ENCODE data around the gene ATP2A3.

The ATP2A3 gene

DNA sequence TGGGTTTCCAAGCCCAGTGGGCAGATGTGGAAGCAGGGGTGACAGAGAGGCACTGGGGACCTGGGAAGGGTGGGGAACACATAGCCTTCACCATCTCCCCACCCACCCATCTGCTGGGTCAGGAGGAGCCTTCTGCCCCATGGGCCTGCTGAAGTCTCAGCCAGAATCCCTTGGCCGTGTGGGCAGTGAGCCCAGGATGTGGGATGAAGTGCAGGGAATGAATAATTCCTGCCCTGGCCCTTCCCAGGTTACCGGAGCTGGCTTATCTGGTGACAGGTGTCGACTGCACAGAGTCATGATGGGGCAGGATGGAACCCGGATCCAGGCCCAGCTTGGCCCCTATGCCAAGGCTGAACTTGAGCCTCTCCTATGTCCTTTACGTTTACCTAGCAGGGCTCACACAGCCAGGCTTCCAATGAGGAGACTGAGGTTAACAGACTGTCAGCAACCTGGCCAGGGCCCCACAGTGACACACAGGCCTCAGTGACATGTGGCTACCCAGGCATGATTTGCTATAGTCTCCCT lies 17.5 kb downstream of the ATP2A3 start:
- no peaks in the 10 kb centered on the region for H3K9me3 ChIP-seq (ENCODE audit: control insufficient read depth, low read length)
- no peaks in the 10 kb centered on the region for H3K4me1 ChIP-seq (ENCODE audit: control insufficient read depth, insufficient read depth, low read length)
- H3K36me3 ChIP-seq (ENCODE audit: control insufficient read depth, insufficient read depth, low read length), result peaks cover 13% of the 10 kb centered on the region
- no peaks in the 10 kb centered on the region for H3K27me3 ChIP-seq (ENCODE audit: control insufficient read depth, insufficient read depth, low read length)
- no peak overlapping the region for H3K9ac ChIP-seq (ENCODE audit: low read length)
- H3K4me3 ChIP-seq (ENCODE audit: low read length), result no peak overlapping the region

DNA sequence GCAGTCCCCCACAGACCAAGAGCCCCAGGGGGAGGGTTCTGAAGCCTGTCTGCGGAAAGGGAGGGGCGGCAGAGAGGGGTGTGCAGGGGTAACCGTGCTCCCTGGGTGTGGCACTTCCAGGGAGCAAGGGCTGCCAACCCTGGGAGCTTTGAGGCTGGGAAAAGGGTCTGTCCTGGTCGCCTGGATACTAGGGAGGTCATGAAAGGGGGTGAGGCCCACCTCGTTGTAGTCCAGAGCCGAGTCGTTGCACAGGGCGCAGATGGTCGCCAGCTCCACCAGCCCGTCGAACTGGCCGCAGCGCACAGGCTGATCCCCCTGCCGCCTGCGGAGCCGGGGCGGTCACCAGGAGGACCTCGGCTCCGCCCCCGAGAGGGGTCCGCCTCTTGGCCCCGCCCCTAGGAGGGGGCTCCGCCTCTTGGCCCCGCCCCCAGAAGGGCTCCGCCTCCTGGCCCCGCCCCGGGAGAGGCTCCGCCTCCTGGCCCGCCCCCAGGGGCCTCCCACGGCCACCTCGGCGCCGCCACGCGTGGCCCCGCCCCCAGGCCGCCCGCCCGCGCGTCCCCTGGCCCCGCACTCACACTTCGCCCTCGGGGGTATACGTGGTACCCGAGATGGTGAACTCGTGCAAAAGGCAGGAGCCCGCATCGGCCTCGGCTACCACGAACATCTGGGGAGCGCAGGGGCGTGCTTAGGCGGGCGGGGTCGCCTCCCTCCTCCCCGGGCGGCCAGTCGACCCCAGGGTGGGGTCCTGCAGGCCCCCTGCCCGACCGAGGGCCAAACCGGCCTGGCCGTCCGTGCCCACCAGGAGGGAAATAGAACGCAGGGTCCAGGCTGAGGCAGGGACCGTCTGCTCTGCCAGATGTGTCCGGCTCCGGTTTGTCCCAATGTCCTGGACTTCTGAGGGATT lies 19.5 kb downstream of the ATP2A3 start:
- Histone ChIP-seq H3K9me3 (ENCODE audit: control insufficient read depth, low read length) (no peaks in the 10 kb centered on the region), H3K36me3 (ENCODE audit: control insufficient read depth, insufficient read depth, low read length) (peaks cover 13% of the 10 kb centered on the region), H3K4me3 (ENCODE audit: low read length) (no peak overlapping the region), H3K27me3 (ENCODE audit: control insufficient read depth, insufficient read depth, low read length) (no peaks in the 10 kb centered on the region), H3K9ac (ENCODE audit: low read length) (no peak overlapping the region), H3K4me1 (ENCODE audit: control insufficient read depth, insufficient read depth, low read length) (no peaks in the 10 kb centered on the region)

- Histone ChIP-seq H3K36me3 (ENCODE audit: control insufficient read depth, insufficient read depth, low read length) (peaks cover 13% of the 10 kb centered on the region), H3K4me3 (ENCODE audit: low read length) (no peak overlapping the region), H3K9ac (ENCODE audit: low read length) (no peak overlapping the region), H3K27me3 (ENCODE audit: control insufficient read depth, insufficient read depth, low read length) (no peaks in the 10 kb centered on the region), H3K9me3 (ENCODE audit: control insufficient read depth, low read length) (no peaks in the 10 kb centered on the region), H3K4me1 (ENCODE audit: control insufficient read depth, insufficient read depth, low read length) (no peaks in the 10 kb centered on the region)
Observed at GRCh38 chr17:3943240-3943891, 20.9 kb downstream of the ATP2A3 start.

- Histone ChIP-seq H3K36me3 (ENCODE audit: control insufficient read depth, insufficient read depth, low read length) (peaks cover 18% of the 10 kb centered on the region), H3K4me3 (ENCODE audit: low read length) (no peak overlapping the region), H3K27me3 (ENCODE audit: control insufficient read depth, insufficient read depth, low read length) (no peaks in the 10 kb centered on the region), H3K4me1 (ENCODE audit: control insufficient read depth, insufficient read depth, low read length) (no peaks in the 10 kb centered on the region), H3K9ac (ENCODE audit: low read length) (no peak overlapping the region), H3K9me3 (ENCODE audit: control insufficient read depth, low read length) (no peaks in the 10 kb centered on the region)
Observed at GRCh38 chr17:3940965-3941698, 23.1 kb downstream of the ATP2A3 start.

DNA sequence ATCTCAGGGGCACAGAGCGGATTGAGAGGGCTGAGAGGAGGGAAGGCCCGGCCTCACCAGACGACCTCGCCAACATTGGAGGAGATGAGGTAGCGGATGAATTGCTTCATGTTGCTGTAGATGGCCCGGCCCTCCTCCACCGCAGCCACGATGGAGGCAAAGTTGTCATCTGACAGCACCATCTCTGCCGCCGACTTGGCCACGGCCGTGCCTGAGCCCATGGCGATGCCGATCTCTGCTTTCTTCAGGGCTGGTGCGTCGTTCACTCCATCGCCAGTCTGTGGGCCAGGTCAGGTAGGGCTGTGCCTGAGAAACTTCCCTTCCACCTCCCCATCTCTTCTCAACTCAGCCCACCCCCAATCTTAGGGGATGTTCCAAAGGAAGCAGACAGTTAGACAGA lies 26.9 kb downstream of the ATP2A3 start:
- Histone ChIP-seq H3K4me3 (ENCODE audit: low read length) (no peak overlapping the region), H3K9me3 (ENCODE audit: control insufficient read depth, low read length) (no peaks in the 10 kb centered on the region), H3K27me3 (ENCODE audit: control insufficient read depth, insufficient read depth, low read length) (no peaks in the 10 kb centered on the region), H3K4me1 (ENCODE audit: control insufficient read depth, insufficient read depth, low read length) (peaks cover 8% of the 10 kb centered on the region), H3K9ac (ENCODE audit: low read length) (no peak overlapping the region), H3K36me3 (ENCODE audit: control insufficient read depth, insufficient read depth, low read length) (peaks cover 25% of the 10 kb centered on the region)

DNA sequence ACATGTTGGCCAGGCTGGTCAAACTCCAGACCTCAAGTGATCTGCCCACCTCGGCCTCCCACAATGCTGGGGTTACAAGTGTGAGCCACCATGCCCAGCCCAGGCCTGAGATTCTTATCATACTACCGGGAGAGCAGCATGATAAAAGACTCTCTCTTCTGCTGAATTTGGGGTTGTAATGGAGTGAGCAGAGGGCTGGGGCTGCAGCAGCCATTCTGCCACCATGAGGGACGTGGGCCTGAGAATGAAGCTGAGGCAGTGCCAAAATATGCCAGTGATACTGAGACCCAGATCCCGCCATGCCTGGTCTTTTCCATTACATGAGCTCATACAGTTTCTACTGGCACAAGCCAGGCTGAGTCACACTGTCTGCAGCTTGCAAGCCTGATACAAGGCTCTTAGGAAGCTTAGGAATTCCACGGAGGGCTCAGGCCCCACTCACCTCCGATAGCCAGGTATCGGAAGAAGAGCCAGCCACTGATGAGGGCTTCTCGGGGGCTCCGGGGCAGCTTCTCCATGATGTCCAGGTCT lies 28.3 kb downstream of the ATP2A3 start:
- Histone ChIP-seq H3K36me3 (ENCODE audit: control insufficient read depth, insufficient read depth, low read length) (peaks cover 25% of the 10 kb centered on the region), H3K27me3 (ENCODE audit: control insufficient read depth, insufficient read depth, low read length) (no peaks in the 10 kb centered on the region), H3K4me1 (ENCODE audit: control insufficient read depth, insufficient read depth, low read length) (peaks cover 8% of the 10 kb centered on the region), H3K9ac (ENCODE audit: low read length) (no peak overlapping the region), H3K9me3 (ENCODE audit: control insufficient read depth, low read length) (no peaks in the 10 kb centered on the region), H3K4me3 (ENCODE audit: low read length) (no peak overlapping the region)

DNA sequence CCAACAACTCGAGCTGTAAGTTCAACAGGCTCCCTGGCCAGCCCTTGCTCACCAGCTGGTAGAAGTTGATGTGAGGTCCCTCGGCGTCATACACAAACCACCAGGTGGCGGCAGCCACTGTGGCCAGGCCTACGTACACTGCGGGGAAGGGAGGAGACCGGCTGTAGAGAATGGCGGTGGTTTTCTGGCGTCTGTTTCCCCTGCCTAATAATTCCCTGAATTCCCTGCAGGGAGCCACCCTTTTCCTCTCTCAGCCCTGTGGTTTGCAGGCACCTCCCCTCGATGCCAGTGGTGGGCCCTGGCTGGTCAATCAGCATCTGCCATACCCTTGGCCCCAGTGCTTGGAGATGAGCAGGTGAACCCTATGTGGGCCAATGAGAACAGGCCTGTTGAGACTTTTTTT lies 29.1 kb downstream of the ATP2A3 start:
- Histone ChIP-seq H3K4me3 (ENCODE audit: low read length) (no peak overlapping the region), H3K27me3 (ENCODE audit: control insufficient read depth, insufficient read depth, low read length) (no peaks in the 10 kb centered on the region), H3K4me1 (ENCODE audit: control insufficient read depth, insufficient read depth, low read length) (peaks cover 8% of the 10 kb centered on the region), H3K9ac (ENCODE audit: low read length) (no peak overlapping the region), H3K36me3 (ENCODE audit: control insufficient read depth, insufficient read depth, low read length) (peaks cover 25% of the 10 kb centered on the region), H3K9me3 (ENCODE audit: control insufficient read depth, low read length) (no peaks in the 10 kb centered on the region)

DNA sequence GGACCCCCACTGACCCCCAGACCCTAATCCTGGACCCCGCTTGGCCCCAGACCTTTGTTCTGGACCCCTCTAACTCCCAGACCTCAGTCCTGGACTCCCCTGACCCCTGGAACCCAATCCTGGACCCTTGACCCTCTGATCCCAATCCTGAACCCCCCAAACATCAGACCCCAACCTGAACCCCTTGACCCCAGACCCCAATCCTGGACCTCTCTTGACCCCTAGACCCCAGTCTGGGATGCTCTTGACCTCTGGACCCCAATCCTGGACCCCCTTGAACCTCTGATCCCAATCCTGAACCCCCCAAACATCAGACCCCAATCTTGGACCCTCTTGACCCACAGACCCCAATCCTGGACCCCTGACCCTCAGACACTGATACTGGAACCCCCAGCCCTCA lies 34.5 kb downstream of the ATP2A3 start:
- H3K9ac ChIP-seq (ENCODE audit: low read length), result no peak overlapping the region
- H3K27me3 ChIP-seq (ENCODE audit: control insufficient read depth, insufficient read depth, low read length), result no peaks in the 10 kb centered on the region
- H3K4me1 ChIP-seq (ENCODE audit: control insufficient read depth, insufficient read depth, low read length), result peaks cover 5% of the 10 kb centered on the region
- no peaks in the 10 kb centered on the region for H3K9me3 ChIP-seq (ENCODE audit: control insufficient read depth, low read length)
- H3K4me3 ChIP-seq (ENCODE audit: low read length), result no peak overlapping the region
- H3K36me3 ChIP-seq (ENCODE audit: control insufficient read depth, insufficient read depth, low read length), result peaks cover 20% of the 10 kb centered on the region

GRCh38 chr17:3929181-3929580 lies 35.1 kb downstream of the ATP2A3 start:
- Histone ChIP-seq H3K9ac (ENCODE audit: low read length) (no peak overlapping the region), H3K4me3 (ENCODE audit: low read length) (no peak overlapping the region), H3K4me1 (ENCODE audit: control insufficient read depth, insufficient read depth, low read length) (peaks cover 5% of the 10 kb centered on the region), H3K36me3 (ENCODE audit: control insufficient read depth, insufficient read depth, low read length) (peaks cover 19% of the 10 kb centered on the region), H3K27me3 (ENCODE audit: control insufficient read depth, insufficient read depth, low read length) (no peaks in the 10 kb centered on the region), H3K9me3 (ENCODE audit: control insufficient read depth, low read length) (no peaks in the 10 kb centered on the region)

DNA sequence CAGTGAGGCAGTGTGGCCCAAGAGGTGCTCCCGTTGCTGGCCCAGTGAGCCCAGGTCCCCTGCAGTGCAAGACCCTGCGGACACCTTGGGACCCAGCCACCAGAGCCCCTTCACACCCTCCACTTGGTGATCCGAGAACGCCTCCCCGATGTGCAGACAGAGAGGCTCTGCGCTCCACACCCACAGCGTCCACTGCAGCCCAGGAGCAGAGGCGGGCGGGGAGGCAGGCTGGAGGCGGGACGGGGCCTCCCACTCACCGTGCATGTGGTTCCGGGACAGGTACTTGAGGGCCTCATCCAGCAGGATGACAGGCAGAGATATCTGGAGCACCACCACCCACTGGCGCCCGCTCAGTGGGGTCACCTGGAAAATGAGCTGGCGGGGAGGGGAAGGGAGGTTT lies 35.8 kb downstream of the ATP2A3 start:
- Histone ChIP-seq H3K27me3 (ENCODE audit: control insufficient read depth, insufficient read depth, low read length) (no peaks in the 10 kb centered on the region), H3K4me1 (ENCODE audit: control insufficient read depth, insufficient read depth, low read length) (peaks cover 5% of the 10 kb centered on the region), H3K9me3 (ENCODE audit: control insufficient read depth, low read length) (no peaks in the 10 kb centered on the region), H3K36me3 (ENCODE audit: control insufficient read depth, insufficient read depth, low read length) (peaks cover 19% of the 10 kb centered on the region), H3K4me3 (ENCODE audit: low read length) (no peak overlapping the region), H3K9ac (ENCODE audit: low read length) (no peak overlapping the region)

GRCh38 chr17:3927628-3928340 lies 36.5 kb downstream of the ATP2A3 start:
- Histone ChIP-seq H3K27me3 (ENCODE audit: control insufficient read depth, insufficient read depth, low read length) (no peaks in the 10 kb centered on the region), H3K36me3 (ENCODE audit: control insufficient read depth, insufficient read depth, low read length) (peaks cover 19% of the 10 kb centered on the region), H3K4me3 (ENCODE audit: low read length) (no peak overlapping the region), H3K4me1 (ENCODE audit: control insufficient read depth, insufficient read depth, low read length) (peaks cover 5% of the 10 kb centered on the region), H3K9ac (ENCODE audit: low read length) (no peak overlapping the region), H3K9me3 (ENCODE audit: control insufficient read depth, low read length) (no peaks in the 10 kb centered on the region)
